Activated naive CD4-positive, alpha-beta T cell (primary cell): ENCODE results near the gene ZNF600.
"Not testable (repeated sequence)": the region's sequence is repeated elsewhere in the genome, so short reads cannot be mapped to it uniquely, and the experiment has no call there.

Experiments
- DNase-seq, 4 experiments: peaks; one replicate each; lab custom pipeline; 2025; lab: John Stamatoyannopoulos, UW

ZNF600 gene

DNA sequence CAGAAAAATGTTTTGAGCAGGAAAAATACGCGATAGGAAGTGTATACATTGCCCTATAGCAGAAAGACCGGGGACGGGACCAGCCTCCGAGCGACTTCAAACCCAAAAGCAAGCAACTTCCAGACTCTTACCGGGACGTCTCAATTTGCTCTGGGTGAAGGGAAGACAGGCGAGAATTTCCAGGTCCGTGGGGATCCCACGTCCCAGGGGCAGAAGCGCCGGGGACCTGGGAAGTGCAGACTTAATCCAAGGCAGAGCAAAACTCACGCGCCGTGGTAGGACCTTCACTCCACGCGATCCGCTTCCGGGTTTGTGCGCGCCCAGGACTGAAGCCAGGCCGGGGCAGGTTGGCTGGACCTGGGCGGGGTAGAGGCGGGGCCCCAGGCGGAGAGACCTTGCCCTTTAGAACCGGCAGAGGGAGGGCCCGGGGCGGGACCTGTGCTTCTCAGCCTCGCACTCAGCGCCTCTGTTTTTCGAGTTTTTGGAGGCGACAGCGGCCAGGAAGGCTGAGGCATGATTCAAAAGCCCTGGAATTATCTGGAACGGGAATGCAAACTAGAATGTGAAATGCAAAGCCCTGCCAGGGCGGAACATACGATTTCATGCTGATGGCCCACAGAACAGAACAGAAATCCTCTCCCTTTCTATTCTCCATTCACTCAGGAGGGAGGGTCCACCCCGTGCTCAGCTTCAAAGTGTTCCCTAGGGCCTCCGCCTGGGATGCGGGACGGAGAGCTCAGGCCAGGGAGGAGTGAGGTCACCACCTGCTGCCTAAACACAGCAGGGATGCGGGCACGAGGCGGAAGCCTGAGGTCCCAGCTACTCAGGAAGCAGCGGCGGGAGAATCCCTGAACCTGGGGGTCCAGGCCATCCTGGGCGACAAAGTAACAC lies at the start of gene ZNF600:
ZNF600 (minus strand) TSS at position 328 of the 891 bp plus-strand sequence. CDS start 7,903 bp downstream, outside the sequence.
- peak in 3 of 4 experiments; percentile 31 to 53 (median 31) for DNase-seq

DNA sequence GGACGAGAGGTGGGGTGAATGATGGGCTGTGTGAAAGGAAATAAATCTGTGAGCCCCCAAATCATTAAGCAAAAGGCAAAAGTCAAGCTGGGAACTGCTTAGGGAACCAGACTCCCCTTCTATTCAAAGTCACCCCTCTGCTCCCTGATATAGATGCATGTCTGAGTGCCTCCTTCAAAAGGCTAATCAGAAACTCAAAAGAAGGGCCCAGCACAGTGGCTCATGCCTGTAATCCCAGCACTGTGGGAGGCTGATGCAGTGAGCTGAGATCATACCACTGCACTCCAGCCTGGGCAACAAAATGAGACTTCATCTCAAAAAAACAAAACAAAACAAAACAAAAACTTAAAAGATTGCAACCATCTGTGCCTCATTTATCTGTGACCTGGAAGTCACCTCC lies 47.7 kb upstream of the ZNF600 start:
- DNase-seq = not testable (repeated sequence)

DNA sequence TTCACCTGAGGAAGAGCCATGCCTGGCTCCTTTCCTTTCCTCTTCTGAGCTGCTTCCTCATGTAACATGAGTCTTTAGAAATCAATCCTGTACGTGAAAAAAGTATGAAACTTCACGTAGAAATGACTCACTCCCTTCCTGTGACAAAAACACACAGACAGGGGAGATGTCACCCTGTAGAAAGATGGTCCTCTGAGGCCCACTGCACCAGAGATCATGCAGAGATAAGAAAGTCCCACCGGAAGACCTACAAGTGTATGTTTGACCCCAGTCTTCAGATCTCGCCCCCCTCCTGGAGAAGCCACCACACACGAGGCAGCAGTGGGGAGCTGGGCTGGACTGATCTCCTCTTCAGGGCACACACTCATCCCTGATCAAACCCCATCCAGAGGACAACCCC lies 47.0 kb upstream of the ZNF600 start:
- not testable (repeated sequence) for DNase-seq

DNA sequence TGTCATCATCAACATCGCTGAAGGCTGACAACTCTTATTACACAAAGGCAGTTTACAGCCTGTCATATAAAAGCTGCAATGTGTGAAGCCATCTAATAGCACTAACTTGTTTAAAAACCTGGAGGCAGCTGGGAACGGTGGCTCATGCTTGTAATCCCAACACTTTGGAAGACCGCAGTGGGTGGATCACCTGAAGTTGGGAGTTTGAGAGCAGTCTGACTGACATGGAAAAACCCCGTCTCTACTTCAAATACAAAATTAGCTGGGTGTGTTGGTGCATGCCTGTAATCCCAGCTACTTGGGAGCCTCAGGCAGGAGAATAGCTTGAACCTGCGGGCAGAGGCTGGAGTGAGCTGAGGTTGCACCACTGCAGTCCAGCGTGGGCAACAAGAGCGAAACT lies 43.3 kb upstream of the ZNF600 start:
- DNase-seq = not testable (repeated sequence)

DNA sequence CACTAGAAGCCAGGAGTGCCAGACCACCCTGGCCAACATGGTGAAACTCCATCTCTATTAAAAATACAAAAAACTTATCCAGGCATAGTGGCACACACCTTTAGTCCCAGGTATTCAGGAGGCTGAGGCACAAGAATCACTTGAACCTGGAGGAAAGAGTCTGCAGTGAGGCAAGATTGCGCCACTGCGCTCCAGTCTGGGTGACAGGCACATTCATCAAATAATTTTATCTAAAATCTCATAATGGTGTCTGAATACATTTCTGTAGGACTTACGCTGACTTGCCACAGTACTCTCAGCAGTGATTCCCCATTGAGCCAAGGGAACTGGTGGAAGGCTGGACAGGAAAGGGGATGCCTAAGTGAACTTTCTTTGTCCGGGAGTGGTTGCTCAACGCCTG lies 39.2 kb upstream of the ZNF600 start:
- no peak for DNase-seq

DNA sequence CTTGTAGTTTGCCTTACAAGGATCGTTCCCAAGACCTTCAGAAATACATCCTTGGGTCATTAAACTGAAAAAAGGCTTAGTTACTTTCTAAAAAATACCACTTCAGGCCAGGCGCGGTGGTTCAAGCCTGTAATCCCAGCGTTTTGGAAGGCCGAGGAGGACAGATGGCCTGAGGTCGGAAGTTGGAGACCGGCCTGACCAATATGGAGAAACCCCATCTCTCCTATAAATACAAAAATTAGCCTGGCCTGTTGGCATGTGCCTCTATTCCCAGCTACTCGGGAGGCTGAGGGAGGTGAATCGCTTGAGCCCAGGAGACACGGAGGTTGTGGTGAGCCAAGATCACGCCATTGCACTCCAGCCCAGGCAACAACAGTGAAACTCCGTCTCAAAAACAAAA lies 37.1 kb upstream of the ZNF600 start:
- no peak for DNase-seq

DNA sequence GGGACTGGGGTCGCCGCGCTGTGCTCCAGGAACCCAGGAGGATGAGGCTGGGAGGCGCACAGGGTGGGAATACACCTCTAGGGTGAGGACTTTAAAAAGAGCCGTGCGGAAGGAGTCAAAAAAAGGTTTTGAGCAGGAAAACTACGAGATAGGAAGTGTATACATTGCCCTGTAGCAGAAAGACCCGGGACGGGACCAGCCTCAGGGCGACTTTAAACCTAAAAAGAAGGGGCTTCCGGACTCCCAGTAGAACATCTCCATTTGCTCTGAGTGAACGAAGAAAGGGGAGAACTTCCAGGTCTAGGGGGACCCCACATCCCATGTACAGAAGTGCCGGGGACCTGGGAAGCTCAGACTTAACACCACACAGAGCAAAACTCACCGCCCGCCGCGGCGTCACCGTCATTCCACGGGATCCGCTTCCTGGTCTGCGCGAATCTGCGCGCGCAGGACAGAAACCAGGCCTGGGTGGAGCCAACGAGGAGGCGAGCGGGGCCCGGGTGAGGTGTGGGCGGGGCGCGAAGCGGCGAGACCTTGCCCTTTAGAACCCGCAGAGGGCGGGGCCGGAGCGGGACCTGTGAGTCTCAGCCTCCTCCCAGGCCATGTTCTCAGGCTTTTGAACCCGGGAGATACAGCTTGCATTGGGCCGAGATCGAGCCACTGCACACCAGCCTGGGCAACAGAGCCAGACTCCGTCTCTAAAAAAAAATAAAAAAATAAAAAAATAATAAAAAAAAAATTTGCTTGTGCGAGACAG lies 34.8 kb upstream of the ZNF600 start, which contains the start of gene ZNF28:
ZNF28 (minus strand) TSS at position 430 of the 757 bp plus-strand sequence. CDS start 3,675 bp downstream, outside the sequence.
- peak; percentile 4 to 40 (median 6) for DNase-seq

DNA sequence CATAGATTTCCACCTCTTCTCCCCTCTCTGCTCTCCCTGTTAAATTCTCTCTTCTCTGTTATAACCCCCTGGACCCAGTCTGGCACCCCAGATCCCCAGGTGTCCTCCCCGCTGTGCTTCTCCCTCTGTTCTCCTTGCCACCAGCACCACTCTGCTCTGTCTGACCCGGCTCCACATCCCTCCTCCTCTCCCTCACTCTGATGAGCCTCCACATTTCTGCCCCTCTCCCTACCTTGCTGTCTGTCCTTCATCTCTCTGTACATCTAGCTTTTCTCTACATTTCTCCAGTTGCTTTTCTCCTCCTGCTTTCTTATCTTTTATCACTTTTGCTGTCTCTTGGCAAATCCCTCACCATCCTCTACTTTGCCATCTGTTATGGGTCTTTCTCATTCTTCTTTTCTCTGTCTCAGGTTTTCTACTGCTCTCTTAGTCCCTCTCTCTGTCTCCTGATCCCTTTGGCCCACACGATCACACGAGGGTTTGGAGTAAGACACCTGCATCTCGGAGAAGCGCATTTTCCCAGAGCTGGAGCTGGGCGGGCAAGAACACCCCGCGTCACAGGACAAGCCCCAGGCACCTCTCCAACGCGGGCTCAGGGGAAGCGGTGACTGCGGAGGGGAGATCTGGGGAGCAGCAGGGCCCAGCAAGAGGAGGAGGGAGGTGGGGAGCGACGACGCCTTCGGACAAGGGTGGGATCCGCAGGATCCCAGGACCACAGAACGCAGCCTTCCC lies 34.0 kb upstream of the ZNF600 start:
- DNase-seq = not testable (repeated sequence)

DNA sequence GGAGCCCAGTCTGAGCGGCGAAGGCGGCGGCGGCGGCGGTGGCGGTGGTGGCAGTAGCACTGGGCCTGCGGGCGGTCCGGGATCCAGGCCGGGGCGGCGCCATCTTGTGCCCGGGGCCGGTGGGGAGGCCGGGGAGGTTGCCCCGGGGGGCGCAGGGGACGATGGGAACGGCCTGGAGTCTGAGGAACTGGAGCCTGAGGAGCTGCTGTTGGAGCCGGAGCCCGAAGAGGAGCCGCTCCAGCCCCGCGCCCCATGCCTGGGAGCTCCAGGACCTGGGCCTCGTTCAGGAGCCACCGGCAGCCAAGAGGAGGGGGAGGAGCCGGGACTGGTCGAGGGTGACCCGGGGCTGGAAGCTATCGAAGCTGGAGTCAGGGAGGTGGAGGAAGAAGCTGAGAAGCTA lies 23.2 kb upstream of the ZNF600 start:
- no peak for DNase-seq

DNA sequence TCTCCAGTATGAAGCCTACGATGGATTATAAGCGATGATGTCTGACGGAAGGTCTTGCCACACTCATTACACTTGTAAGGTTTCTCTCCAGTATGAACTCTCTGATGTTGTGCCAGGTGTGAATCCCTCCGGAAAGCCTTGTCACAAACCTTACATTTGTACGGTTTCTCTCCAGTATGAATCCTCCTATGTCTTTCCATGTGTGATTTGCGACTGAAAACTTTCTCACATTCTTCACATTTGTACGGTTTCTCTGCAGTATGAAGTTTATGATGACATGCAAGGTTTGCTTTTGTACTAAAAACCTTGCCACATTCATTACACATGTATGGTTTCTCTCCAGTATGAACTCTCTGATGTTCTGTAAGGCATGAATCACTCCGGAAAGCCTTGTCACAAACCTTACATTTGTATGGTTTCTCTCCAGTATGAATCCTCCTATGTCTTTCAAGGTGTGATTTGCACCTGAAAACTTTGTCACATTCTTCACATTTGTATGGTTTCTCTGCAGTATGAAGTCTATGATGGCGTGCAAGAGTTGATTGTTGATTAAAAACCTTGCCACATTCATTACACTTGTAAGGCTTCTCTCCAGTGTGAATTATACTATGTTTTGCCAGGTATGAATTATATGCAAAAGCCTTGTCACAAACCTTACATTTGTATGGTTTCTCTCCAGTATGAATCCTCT lies 13.5 kb upstream of the ZNF600 start:
- DNase-seq = not testable (repeated sequence)

DNA sequence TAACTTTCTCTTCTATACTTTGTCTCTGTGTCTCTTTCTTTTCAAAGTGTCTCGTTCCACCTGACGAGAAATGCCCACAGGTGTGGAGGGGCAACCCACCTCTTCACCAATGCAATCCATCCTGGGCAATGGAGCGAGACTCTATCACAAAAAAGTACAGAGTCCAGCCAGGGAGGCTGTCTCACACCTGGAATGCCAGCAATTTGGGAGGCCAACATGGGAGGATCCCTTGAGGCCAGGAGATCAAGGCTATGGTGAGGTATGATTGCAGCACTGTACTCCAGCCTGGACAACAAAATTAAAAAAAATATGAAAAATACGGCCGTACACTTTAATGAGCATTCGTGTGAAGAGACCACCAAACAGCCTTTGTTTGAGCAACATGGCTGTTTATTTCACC lies 2.8 kb upstream of the ZNF600 start:
- no peak for DNase-seq

DNA sequence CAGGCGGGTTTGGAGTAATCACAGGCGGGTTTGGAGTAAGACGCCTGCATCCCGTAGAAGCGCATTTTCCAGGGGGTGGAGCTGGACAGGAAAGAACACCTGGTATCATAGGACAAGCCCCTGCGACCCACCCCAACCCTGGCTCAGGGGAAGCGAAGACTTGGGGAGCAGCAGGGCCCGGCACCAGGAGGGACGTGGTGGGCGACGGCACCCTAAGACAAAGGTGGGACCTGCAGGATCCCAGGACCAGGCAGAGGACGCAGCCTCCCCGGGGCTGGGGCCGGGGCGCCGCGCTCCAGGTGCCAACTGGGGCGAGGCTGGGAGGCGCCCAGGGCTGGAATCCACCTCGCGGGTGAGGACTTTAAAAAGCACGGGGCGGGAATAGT lies 520 bp downstream of the ZNF600 start:
- no peak for DNase-seq

DNA sequence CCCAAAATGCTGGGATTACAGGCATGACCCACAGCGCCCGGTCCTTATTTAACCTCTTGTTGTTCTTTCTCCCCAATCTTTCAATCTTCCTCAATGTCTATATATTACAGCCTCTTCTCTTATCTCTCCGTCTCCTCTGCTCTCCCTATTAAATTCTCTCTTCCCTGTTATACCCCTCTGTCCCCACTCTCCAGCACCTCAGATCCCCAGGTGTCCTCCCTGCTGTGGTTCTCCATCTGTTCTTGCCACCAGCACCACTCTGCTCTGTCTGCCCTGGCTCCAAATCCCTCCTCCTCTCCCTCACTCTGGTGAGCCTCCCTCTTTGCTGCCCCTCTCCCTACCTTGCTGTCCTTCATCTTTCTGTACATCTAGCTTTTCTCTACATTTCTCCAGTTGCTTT lies 1.1 kb downstream of the ZNF600 start:
- DNase-seq = no peak

DNA sequence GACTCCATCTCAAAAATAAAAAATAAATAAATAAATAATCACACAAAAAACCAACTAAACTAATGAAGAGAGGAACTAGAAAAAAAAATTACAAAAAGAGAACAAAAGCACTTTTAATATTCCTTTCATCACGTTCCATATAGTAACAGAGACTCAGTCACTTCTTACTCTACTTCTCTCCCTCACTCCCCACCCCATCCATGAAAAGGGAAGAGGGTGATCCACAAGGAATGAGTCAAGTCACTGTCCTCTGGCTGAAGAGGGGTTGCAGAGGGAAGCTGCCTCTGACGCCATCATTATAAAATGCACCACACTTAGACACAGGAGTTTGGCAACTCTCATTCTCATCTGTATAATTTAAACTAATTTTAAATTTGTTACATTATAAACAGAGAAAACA lies 3.7 kb downstream of the ZNF600 start:
- not testable (repeated sequence) for DNase-seq

DNA sequence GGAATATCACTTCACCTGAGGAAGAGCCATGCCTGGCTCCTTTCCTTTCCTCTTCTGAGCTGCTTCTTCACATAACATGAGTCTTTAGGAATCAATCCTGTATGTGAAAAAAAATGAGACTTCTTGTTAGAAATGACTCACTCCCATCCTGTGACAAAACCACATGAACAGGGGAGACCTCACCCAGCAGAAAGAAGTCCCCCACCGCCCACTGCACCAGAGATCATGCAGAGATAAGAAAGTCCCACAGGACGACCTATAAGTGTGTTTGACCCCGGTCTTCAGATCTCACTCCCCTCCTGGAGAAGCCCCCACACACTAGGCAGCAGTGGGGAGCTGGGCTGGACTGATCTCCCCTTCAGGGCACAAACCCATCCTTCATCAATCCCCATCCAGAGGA lies 7.8 kb downstream of the ZNF600 start:
- DNase-seq = no peak

DNA sequence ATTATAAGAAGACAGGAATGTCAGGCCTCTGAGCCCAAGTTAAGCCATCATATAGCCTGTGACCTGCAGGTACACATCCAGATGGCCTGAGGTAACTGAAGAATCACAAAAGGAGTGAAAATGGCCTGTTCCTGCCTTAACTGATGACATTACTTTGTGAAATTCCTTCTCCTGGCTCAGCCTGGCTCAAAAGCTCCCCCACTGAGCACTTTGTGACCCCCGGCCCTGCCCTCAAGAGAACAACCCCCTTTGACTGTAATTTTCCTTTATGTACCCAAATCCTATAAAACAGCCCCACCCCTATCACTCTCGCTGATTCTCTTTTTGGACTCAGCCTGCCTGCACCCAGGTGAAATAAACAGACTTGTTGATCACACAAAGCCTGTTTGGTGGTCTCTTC lies 30.1 kb downstream of the ZNF600 start:
- not testable (repeated sequence) for DNase-seq

DNA sequence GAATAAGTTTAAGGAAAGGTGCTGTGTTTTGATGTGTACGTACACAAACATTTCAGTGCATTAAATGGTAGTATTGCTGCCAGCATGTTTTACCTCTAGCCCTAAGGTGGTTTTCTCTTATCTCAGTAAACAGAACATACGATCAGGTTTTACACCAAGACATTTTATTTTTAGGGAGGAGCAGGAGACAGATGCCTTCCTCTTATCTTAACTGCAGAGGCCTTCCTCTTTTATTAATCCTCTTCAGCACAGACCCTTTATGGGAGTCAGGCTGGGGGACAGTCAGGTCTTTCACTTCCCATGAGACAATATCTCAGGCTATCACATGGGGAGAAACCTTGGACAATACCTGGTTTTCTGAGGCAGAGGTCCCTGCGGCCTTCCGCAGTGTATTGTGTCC lies 36.8 kb downstream of the ZNF600 start:
- DNase-seq = no peak

DNA sequence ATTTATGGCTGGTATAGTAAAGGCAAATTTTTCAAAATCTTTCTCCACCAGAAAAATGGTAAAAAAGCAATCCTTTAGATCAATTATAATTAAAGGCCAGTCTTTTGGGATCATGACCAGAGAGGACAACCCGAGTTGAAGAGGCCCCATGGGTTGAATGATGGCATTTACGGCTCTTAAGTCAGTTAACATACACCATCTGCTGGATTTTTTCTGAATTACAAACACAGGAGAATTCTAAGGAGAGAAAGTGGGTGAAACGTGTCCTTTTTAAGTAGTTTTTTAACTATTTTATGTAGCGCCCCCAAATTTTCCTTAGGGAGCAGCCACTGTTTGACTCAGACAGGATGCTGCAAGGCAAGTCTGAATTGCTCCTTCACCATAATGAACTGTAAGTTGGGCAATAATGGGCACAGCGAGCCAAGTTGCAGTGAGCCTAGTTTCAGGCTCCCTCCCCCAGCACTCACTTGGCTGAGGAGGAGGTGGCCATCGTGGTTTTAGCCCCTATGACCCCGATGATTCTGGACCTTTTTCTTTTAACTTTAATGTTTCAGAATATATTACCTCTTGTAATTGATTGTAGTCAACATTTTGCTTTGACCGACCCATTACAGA lies 38.1 kb downstream of the ZNF600 start:
- no peak for DNase-seq

DNA sequence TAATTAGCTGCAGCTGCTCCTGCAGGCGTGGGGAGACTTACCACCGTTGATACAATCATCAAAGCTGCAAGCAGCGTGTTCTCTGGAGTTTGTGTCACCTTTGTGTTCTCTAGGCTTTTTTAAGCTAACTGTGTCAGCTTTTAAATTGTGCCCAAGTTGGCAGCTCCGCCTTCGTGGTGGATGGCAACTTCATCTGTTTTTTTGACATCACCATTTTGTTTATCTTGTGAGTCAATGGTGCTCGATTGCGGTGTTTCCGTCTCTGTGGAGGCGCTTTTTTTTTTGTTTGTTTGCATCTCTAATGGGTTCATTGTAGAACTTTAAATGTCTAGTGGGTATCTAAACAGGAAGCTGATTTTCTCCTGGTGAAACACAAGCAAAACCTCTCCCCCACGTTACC lies 40.7 kb downstream of the ZNF600 start:
- not testable (repeated sequence) for DNase-seq

DNA sequence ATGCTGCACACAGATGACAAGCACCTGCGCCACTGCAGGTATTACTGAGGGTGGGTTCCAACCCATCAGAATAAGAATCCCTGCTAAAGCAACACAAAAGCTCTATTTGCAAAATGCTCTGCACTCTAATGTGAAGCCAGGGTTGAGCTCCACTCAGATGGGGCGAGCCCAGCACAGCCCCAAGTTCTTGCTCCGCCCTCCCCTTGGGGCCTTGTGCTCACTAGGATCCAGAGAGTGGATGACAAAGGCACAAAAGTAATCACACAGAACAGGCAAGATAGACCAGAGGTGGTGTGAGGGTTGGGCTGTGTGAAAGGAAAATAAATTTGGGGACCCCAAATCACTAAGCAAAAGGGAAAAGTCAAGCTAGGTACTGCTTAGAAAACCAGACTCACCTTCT lies 43.5 kb downstream of the ZNF600 start:
- DNase-seq = no peak

DNA sequence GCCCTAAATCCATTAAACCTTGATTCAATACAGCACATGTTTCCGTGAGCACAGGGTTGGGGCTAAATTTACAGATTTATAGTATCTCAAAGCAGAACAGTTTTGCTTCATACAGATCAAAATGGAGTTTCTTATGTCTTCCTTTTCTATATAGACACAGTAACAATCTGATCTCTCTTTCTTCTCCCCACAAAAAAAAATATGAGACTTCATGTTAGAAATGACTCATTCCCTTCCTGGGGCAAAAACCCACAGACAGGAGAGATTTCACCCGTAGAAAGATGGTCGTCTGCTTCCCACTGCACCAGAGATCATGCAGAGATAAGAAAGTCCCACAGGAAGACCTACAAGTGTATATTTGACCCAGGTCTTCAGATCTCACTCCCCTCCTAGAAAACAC lies 44.1 kb downstream of the ZNF600 start:
- DNase-seq = no peak
